IMR-90 (cell line): ENCODE data around the gene DAPK1.

ENCODE experiments used
- CEBPB ChIP-seq: IDR thresholded peaks from 2 replicates; pipeline ENCODE4 v1.6.1; 2012; ENCODE audit warnings: low read depth, low read length, improper control_type of control experiment
- CHD1 ChIP-seq: IDR thresholded peaks from 2 replicates; pipeline ENCODE4 v1.6.1; 2012; ENCODE audit warnings: low read depth, low read length, improper control_type of control experiment
- FOS ChIP-seq: fragments of 150-350 bp; IDR thresholded peaks from 2 replicates; pipeline ENCODE4 v1.6.1; 2016; ENCODE audit warnings: low read depth, low read length
- MAFK ChIP-seq: IDR thresholded peaks from 2 replicates; pipeline ENCODE4 v1.6.1; 2012; ENCODE audit warnings: low read depth, low read length, improper control_type of control experiment
- MAZ ChIP-seq: IDR thresholded peaks from 2 replicates; pipeline ENCODE4 v1.6.1; 2012; ENCODE audit warnings: low read depth, mild to moderate bottlenecking, low read length, improper control_type of control experiment, moderate library complexity, borderline replicate concordance
- MXI1 ChIP-seq: IDR thresholded peaks from 2 replicates; pipeline ENCODE4 v1.6.1; 2012; ENCODE audit warnings: low read depth, mild to moderate bottlenecking, low read length, moderate library complexity, borderline replicate concordance
- NFE2L2 ChIP-seq: fragments of 150-350 bp; IDR thresholded peaks from 2 replicates; pipeline ENCODE4 v1.6.1; 2016; ENCODE audit warnings: low read depth, mild to moderate bottlenecking, low read length
- POLR2A ChIP-seq: IDR thresholded peaks from 2 replicates; pipeline ENCODE4 v1.6.1; 2012; ENCODE audit warnings: mild to moderate bottlenecking, low read depth, low read length
- RCOR1 ChIP-seq: IDR thresholded peaks from 2 replicates; pipeline ENCODE4 v1.6.1; 2012; ENCODE audit warnings: mild to moderate bottlenecking, low read length, improper control_type of control experiment; ENCODE audit not compliant: insufficient replicate concordance
- RFX5 ChIP-seq: IDR thresholded peaks from 2 replicates; pipeline ENCODE4 v1.8.0; 2012; ENCODE audit warnings: low read depth, mild to moderate bottlenecking, low read length, moderate library complexity
- SMC3 ChIP-seq: fragments of 150-350 bp; IDR thresholded peaks from 2 replicates; pipeline ENCODE4 v1.6.1; 2016; ENCODE audit warnings: low read depth, mild to moderate bottlenecking, antibody characterized with exemption, low read length, moderate library complexity
- TF ChIP-seq, protein P1 (sequence below): conservative IDR thresholded peaks from 2 replicates; pipeline ENCODE4 v1.5.1; 2012; ENCODE audit warnings: mild to moderate bottlenecking, low read depth, low read length, improper control_type of control experiment
- TF ChIP-seq, protein P2 (sequence below): fragments of 150-350 bp; IDR thresholded peaks from 2 replicates; pipeline ENCODE4 v1.6.1; 2017; ENCODE audit warnings: mild to moderate bottlenecking, antibody characterized with exemption, low read length, low read depth
- TF ChIP-seq, protein P3 (sequence below): fragments of 150-350 bp; IDR thresholded peaks from 2 replicates; pipeline ENCODE4 v1.6.1; 2016; ENCODE audit warnings: low read depth, mild to moderate bottlenecking, low read length, moderate library complexity, borderline replicate concordance

DNA sequence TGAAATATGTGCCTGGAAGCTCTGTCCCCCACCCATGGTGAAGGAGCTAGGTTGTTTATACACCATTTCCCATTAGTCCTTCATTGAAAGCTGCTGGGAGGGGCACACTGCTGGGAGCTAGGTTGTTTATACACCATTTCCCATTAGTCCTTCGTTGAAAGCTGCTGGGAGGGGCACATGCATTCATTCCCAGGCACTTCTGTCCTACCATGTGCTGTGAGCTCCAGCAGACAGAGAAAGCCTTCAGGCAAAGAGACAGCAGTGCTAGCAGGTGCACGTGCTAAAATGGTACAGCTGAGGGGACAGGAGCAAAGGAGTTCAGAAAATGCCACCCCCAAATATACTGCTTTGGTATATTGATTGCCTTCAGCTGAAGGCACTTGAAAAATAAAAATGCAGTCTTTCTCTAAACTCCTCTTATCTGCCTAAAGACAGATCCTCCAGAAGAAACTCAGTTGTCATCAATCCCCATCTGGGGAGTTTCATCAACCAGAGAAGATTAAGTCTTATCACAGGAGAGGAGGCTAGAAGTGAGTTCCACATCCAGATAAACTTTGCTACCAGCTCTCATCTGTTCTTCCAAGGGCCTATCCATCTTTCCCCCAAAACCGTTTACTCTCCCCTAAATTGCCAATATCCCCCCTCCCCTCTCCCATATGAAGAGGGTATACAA is 27.7 kb upstream of the DAPK1 start:
- TF ChIP-seq POLR2A = no peak
- TF ChIP-seq, protein P1, sequence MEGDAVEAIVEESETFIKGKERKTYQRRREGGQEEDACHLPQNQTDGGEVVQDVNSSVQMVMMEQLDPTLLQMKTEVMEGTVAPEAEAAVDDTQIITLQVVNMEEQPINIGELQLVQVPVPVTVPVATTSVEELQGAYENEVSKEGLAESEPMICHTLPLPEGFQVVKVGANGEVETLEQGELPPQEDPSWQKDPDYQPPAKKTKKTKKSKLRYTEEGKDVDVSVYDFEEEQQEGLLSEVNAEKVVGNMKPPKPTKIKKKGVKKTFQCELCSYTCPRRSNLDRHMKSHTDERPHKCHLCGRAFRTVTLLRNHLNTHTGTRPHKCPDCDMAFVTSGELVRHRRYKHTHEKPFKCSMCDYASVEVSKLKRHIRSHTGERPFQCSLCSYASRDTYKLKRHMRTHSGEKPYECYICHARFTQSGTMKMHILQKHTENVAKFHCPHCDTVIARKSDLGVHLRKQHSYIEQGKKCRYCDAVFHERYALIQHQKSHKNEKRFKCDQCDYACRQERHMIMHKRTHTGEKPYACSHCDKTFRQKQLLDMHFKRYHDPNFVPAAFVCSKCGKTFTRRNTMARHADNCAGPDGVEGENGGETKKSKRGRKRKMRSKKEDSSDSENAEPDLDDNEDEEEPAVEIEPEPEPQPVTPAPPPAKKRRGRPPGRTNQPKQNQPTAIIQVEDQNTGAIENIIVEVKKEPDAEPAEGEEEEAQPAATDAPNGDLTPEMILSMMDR = no peak
- no peak for TF ChIP-seq NFE2L2
- TF ChIP-seq MAZ = no peak
- TF ChIP-seq, protein P2, sequence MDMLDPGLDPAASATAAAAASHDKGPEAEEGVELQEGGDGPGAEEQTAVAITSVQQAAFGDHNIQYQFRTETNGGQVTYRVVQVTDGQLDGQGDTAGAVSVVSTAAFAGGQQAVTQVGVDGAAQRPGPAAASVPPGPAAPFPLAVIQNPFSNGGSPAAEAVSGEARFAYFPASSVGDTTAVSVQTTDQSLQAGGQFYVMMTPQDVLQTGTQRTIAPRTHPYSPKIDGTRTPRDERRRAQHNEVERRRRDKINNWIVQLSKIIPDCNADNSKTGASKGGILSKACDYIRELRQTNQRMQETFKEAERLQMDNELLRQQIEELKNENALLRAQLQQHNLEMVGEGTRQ = no peak
- TF ChIP-seq CHD1 = no peak
- no peak for TF ChIP-seq RCOR1
- TF ChIP-seq CEBPB = no peak
- TF ChIP-seq MAFK = no peak
- TF ChIP-seq FOS = no peak
- TF ChIP-seq RFX5 = no peak
- TF ChIP-seq, protein P3, sequence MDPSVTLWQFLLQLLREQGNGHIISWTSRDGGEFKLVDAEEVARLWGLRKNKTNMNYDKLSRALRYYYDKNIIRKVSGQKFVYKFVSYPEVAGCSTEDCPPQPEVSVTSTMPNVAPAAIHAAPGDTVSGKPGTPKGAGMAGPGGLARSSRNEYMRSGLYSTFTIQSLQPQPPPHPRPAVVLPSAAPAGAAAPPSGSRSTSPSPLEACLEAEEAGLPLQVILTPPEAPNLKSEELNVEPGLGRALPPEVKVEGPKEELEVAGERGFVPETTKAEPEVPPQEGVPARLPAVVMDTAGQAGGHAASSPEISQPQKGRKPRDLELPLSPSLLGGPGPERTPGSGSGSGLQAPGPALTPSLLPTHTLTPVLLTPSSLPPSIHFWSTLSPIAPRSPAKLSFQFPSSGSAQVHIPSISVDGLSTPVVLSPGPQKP = no peak
- no peak for TF ChIP-seq MXI1
- TF ChIP-seq SMC3 = no peak
